IPS-15b (cell line): ENCODE data around the gene GLTPD2.

Source experiments
- H3K27me3 ChIP-seq: one replicate; pipeline ENCODE4 v1.6.1; 2013; ENCODE audit warnings: low read length; ENCODE audit not compliant: control insufficient read depth, insufficient read depth
- H3K36me3 ChIP-seq: one replicate; pipeline ENCODE4 v1.6.1; 2013; ENCODE audit warnings: low read length; ENCODE audit not compliant: control insufficient read depth, insufficient read depth
- H3K4me1 ChIP-seq: one replicate; pipeline ENCODE4 v1.6.1; 2013; ENCODE audit warnings: mild to moderate bottlenecking, low read length; ENCODE audit not compliant: control insufficient read depth, insufficient read depth
- H3K4me3 ChIP-seq: one replicate; pipeline ENCODE4 v1.5.1; 2013; ENCODE audit warnings: low read depth, low read length
- H3K9ac ChIP-seq: one replicate; pipeline ENCODE4 v1.6.1; 2013; ENCODE audit warnings: low read depth, mild to moderate bottlenecking, low read length
- H3K9me3 ChIP-seq: one replicate; pipeline ENCODE4 v1.6.1; 2013; ENCODE audit warnings: mild to moderate bottlenecking, low read length; ENCODE audit not compliant: control insufficient read depth, insufficient read depth

GLTPD2 gene

DNA sequence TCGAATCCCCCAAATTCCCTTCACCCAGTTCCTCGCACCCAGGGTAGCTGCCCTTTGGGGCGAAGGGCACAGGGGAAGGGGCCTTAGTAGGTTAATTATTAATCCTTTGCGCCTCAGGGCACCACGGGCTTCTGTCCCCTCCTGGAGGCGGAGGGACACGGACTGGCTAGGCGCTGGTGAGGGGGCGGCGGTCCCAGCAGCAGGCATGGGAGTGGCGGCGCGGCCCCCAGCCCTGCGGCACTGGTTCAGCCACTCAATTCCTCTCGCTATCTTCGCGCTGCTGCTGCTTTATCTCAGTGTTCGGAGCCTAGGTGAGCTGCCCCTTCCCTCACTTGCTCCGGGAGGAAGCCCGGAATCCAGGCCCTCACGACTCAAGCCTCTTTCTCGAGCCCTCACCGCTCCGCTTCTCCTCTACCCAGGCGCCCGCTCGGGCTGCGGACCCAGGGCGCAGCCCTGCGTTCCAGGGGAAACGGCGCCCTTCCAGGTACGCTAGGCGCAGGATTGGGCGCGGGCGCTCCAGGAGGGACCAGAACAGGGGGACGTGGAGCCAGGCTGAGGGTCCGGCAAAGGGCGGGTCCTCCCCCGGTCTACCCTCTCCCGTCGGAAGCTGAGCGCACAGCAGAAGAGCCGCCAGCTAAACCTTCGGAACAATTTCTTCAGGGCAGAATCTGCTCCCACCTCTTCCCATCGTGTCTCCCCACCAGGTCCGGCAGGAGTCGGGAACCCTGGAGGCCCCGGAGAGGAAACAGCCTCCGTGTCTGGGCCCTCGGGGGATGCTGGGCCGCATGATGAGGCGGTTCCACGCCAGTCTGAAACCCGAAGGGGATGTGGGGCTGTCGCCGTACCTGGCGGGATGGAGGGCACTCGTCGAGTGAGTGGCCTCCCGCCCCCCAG lies at the start of gene GLTPD2:
GLTPD2 (plus strand) TSS at position 158 of the 894 bp plus-strand sequence; CDS start at position 206, 48 bp downstream.
- Histone ChIP-seq H3K4me3 (peak within 1 kb of the TSS; percentile 82), H3K4me1 (peaks cover 8% of the 10 kb centered on the region), H3K9ac (peak within 1 kb of the TSS; percentile 70), H3K36me3 (no peaks in the 10 kb centered on the region), H3K9me3 (no peaks in the 10 kb centered on the region), H3K27me3 (peaks cover 15% of the 10 kb centered on the region)

GRCh38 chr17:4739122-4740024 lies 49.4 kb upstream of the GLTPD2 start, which contains the start of the genes CXCL16 and ZMYND15:
Gene CXCL16, minus strand, starts transcription at chr17:4739928. Its CDS starts 589 bp downstream, at chr17:4739339.
Gene ZMYND15, plus strand, starts transcription at chr17:4739833. Its CDS starts 716 bp downstream, at chr17:4740549.
- peaks cover 2% of the 10 kb centered on the region for H3K36me3 ChIP-seq
- H3K9ac ChIP-seq, result peak within 1 kb of the TSS; percentile 54
- peaks cover 50% of the 10 kb centered on the region for H3K27me3 ChIP-seq
- H3K9me3 ChIP-seq, result no peaks in the 10 kb centered on the region
- H3K4me3 ChIP-seq, result peak within 1 kb of the TSS; percentile 62
- H3K4me1 ChIP-seq, result no peaks in the 10 kb centered on the region

GRCh38 chr17:4740025-4740351 lies 48.8 kb upstream of the GLTPD2 start:
- H3K9me3 ChIP-seq, result no peaks in the 10 kb centered on the region
- peak overlapping the region; percentile 62 for H3K4me3 ChIP-seq
- H3K36me3 ChIP-seq, result no peaks in the 10 kb centered on the region
- no peak overlapping the region for H3K9ac ChIP-seq
- H3K27me3 ChIP-seq, result peaks cover 53% of the 10 kb centered on the region
- no peaks in the 10 kb centered on the region for H3K4me1 ChIP-seq

DNA sequence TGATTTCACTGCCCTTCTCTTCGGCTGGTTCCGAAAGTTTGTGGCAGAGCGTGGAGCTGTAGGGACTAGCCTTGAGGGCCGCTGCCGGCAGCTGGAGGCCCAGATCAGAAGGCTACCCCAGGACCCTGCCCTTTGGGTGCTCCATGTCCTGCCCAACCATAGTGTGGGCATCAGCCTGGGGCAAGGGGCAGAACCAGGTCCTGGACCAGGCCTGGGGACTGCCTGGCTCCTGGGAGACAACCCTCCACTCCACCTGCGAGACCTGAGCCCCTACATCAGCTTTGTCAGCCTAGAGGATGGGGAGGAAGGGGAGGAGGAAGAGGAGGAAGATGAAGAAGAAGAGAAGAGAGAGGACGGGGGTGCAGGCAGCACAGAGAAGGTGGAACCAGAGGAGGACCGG lies 48.2 kb upstream of the GLTPD2 start:
- H3K27me3 ChIP-seq, result peaks cover 53% of the 10 kb centered on the region
- H3K9ac ChIP-seq, result no peak overlapping the region
- H3K4me3 ChIP-seq, result peak overlapping the region; percentile 62
- H3K4me1 ChIP-seq, result no peaks in the 10 kb centered on the region
- no peaks in the 10 kb centered on the region for H3K9me3 ChIP-seq
- no peaks in the 10 kb centered on the region for H3K36me3 ChIP-seq

DNA sequence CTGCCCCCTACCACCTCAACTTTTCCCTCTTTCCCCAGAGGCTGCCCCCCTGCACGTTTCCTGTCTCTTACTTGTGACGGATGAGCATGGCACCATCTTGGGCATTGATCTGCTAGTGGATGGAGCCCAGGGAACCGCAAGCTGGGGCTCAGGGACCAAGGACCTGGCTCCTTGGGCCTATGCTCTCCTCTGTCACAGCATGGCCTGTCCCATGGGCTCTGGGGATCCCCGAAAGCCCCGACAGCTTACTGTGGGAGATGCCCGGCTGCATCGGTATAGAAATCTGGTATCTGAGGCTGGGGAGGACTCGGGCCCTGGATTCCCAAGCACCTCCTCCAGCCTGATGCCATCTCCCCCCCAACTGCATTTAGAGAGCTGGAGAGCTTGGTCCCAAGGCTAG lies 47.2 kb upstream of the GLTPD2 start:
- Histone ChIP-seq H3K4me1 (peaks cover 3% of the 10 kb centered on the region), H3K4me3 (no peak overlapping the region), H3K9ac (no peak overlapping the region), H3K9me3 (no peaks in the 10 kb centered on the region), H3K36me3 (no peaks in the 10 kb centered on the region), H3K27me3 (peaks cover 51% of the 10 kb centered on the region)

- H3K9ac ChIP-seq, result no peak overlapping the region
- H3K4me1 ChIP-seq, result peaks cover 4% of the 10 kb centered on the region
- no peak overlapping the region for H3K4me3 ChIP-seq
- no peaks in the 10 kb centered on the region for H3K9me3 ChIP-seq
- H3K27me3 ChIP-seq, result peaks cover 51% of the 10 kb centered on the region
- no peaks in the 10 kb centered on the region for H3K36me3 ChIP-seq
Observed at GRCh38 chr17:4742133-4742532, 46.6 kb upstream of the GLTPD2 start.

DNA sequence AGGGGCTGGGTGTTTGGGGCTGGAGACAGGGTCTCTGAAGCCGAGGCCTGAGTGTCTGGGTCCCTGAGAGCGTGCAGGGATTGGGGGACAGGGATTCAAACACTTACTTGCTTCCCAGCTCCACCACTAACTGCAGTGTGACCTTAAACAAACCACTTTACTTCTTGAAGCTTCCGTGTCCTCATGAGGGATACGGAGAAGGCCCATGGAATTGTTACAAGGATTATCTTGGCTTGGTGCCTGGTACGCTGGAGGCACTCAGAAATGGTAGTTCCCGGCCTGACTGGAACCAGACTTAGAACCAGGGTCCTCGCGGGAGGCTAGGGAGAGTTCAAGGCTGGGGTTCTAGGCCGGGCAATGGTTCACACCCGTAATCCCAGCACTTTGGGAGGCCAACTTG lies 46.1 kb upstream of the GLTPD2 start:
- peaks cover 51% of the 10 kb centered on the region for H3K27me3 ChIP-seq
- H3K9me3 ChIP-seq, result no peaks in the 10 kb centered on the region
- H3K9ac ChIP-seq, result no peak overlapping the region
- H3K4me1 ChIP-seq, result peaks cover 4% of the 10 kb centered on the region
- no peak overlapping the region for H3K4me3 ChIP-seq
- H3K36me3 ChIP-seq, result no peaks in the 10 kb centered on the region

DNA sequence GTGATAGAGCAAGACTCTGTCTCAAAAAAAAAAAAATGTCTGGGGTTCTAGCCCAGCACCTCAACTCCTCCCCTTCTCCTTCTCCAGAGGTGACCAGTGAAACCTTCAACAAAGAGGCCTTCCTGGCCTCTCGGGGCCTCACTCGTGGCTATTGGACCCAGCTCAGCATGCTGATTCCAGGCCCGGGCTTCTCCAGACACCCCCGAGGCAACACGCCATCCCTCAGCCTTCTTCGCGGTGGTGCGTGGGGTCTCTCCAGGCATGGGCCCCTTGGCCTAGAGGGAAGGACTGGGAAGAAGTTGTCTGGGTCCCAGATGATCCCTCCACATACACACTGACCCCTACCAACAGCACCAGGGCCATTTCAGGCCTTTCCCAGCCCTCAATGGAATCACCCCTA lies 45.5 kb upstream of the GLTPD2 start:
- Histone ChIP-seq H3K9me3 (no peaks in the 10 kb centered on the region), H3K4me1 (peaks cover 4% of the 10 kb centered on the region), H3K9ac (no peak overlapping the region), H3K36me3 (no peaks in the 10 kb centered on the region), H3K27me3 (peaks cover 48% of the 10 kb centered on the region), H3K4me3 (no peak overlapping the region)

DNA sequence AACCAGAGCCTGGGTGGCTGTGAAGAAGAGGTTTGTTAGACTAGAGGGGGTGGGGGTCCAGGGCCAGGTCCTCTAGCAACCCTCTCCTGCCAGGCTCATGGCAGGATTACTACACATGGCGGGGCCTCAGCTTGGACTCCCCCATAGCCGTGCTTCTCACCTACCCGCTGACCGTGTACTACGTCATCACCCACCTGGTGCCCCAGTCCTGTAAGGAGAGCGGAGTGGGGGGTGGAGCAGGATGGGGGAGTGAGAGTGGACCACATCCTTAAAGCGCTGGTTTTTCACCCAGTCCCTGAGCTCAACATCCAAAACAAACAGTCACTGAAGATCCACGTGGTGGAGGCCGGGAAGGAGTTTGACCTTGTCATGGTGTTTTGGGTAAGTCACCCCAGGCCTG lies 44.9 kb upstream of the GLTPD2 start:
- Histone ChIP-seq H3K9ac (no peak overlapping the region), H3K36me3 (no peaks in the 10 kb centered on the region), H3K27me3 (peaks cover 41% of the 10 kb centered on the region), H3K9me3 (no peaks in the 10 kb centered on the region), H3K4me1 (peaks cover 6% of the 10 kb centered on the region), H3K4me3 (no peak overlapping the region)

- H3K27me3 ChIP-seq, result peaks cover 29% of the 10 kb centered on the region
Observed at GRCh38 chr17:4744999-4745969, 43.5 kb upstream of the GLTPD2 start.

DNA sequence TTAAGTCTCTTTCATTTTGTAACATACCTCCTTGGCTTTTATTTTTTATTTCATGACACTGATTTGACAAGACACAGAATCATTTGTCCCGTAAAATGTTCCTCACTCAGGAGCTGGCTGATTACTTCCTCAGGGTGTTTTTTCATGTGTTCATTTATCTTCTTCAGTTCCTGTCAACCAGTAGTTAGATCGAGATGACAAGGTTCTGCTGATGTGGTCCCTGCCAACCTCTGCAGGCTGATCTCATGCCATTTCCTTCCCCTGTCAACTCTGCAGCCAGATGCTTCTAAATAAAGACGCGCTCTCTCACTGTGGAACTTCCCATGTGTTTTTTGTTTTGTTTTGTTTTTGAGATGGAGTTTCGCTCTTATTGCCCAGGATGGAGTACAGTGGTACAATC lies 40.9 kb upstream of the GLTPD2 start:
- Histone ChIP-seq H3K27me3 (peaks cover 9% of the 10 kb centered on the region), H3K4me1 (peaks cover 6% of the 10 kb centered on the region), H3K4me3 (no peak overlapping the region), H3K9me3 (no peaks in the 10 kb centered on the region), H3K36me3 (no peaks in the 10 kb centered on the region), H3K9ac (no peak overlapping the region)

More at GRCh38 chr17:4744999-4745969, 43.5 kb upstream of the GLTPD2 start:
- H3K36me3 ChIP-seq, result no peaks in the 10 kb centered on the region
- H3K4me3 ChIP-seq, result peak overlapping the region; percentile 79
- H3K4me1 ChIP-seq, result peaks cover 6% of the 10 kb centered on the region
- no peak overlapping the region for H3K9ac ChIP-seq
- no peaks in the 10 kb centered on the region for H3K9me3 ChIP-seq
